Measurements from ENCODE around the gene CCDC192. TPM values are rescaled to one million over a fixed set of nuclear protein-coding genes. Genes with fewer than 3 reads are reported as not detected.

Gene CCDC192
- total RNA-seq, 1 donor from 2014 or later: not detected

DNA sequence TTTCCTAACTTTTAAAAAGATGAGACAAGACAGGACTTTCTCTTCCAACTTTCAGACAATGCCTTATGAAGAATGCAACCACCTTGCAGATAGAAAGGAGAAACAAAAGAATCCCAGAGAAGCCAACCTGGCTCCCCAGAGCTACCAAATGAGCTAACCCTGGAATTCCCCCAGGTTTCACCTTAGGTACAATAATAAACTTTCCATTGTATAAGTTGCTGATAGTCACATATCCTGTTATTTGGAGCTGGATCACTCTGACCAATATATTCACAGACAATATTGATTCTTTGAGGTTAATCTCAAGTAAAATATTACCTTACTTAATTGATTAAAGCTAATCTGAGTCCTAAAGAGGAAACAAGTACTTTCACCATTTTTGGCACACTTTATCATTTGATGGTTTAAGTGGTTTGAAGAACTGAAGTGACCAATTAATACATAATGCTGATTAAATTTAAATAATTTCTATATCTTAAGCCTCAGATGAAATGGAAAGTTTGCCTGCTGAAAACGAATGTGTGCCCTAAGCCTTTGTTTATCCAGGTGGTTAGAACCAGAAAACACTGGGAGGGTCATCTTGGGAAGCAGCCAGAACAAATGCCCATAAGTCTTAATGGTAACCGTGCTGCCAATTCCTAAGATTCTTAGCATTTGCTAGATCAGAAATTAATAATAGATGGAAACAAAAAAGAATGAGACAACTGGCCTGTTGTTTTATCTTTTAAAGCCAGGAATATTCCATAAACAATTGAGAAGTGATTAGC is 220.8 kb downstream of the CCDC192 start:
- TF ChIP-seq CTCF (IDR thresholded peaks at IDR 0.05; ENCODE audit: insufficient read depth, low read length, poor library complexity, severe bottlenecking): no peak
- no peak for DNase-seq (ENCODE audit: low read depth)

DNA sequence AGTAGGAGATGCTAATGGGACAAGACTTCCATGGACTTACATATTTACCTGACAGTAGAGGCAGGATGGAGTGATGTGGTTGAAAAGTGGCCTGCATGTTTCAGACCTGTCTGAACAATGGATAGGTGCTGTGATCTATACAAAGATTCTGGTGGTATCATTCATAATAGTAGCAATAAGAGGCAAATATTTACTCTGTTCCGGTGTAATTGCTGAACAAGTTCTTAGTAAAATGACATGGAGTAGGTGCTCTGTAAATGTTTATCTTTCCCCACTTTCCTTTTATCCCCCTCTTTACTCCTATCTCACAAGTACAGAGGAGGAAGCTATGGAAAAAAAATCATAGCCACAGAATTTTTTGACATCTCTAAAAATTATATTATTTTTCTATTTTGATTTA is 221.4 kb downstream of the CCDC192 start:
- H3K27me3 ChIP-seq (ENCODE audit: control insufficient read depth, insufficient read depth, low read length): no peaks in the 10 kb centered on the region
- no peak for DNase-seq (ENCODE audit: low read depth)
- TF ChIP-seq CTCF (IDR thresholded peaks at IDR 0.05; ENCODE audit: insufficient read depth, low read length, poor library complexity, severe bottlenecking): no peak
- H3K4me3 ChIP-seq (ENCODE audit: low read depth, low read length): no peak overlapping the region
- no peaks in the 10 kb centered on the region for H3K36me3 ChIP-seq (ENCODE audit: control insufficient read depth, insufficient read depth, low read length)

More for the DNA sequence above, 220.8 kb downstream of the CCDC192 start:
- Histone ChIP-seq H3K4me3 (ENCODE audit: low read depth, low read length) (no peak overlapping the region), H3K36me3 (ENCODE audit: control insufficient read depth, insufficient read depth, low read length) (no peaks in the 10 kb centered on the region), H3K27me3 (ENCODE audit: control insufficient read depth, insufficient read depth, low read length) (no peaks in the 10 kb centered on the region)

- DNase-seq (ENCODE audit: low read depth): no peak
- no peak for TF ChIP-seq CTCF (IDR thresholded peaks at IDR 0.05; ENCODE audit: insufficient read depth, low read length, poor library complexity, severe bottlenecking)
- no peaks in the 10 kb centered on the region for H3K36me3 ChIP-seq (ENCODE audit: control insufficient read depth, insufficient read depth, low read length)
- H3K4me3 ChIP-seq (ENCODE audit: low read depth, low read length): no peak overlapping the region
- no peaks in the 10 kb centered on the region for H3K27me3 ChIP-seq (ENCODE audit: control insufficient read depth, insufficient read depth, low read length)
Measured at GRCh38 chr5:127925916-127926315, 222.7 kb downstream of the CCDC192 start.

DNA sequence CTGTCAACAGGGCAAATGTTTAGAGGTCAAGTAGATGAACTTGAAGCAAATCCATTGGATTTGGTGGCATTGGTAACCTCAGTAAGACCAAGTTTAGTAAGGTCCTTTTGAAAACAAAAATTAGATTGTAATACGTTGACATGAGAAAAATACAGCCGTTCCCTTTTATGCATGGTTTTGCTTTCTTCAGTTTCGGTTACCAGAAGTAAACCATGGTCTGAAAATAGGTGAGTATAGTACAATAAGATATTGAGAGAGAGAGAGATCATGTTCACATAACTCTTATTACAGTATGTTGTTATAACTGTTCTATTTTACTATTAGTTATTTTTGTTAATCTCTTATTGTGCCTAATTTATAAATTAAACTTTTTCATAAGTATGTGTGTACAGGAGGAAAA is 223.8 kb downstream of the CCDC192 start:
- DNase-seq (ENCODE audit: low read depth): no peak
- no peaks in the 10 kb centered on the region for H3K36me3 ChIP-seq (ENCODE audit: control insufficient read depth, insufficient read depth, low read length)
- H3K27me3 ChIP-seq (ENCODE audit: control insufficient read depth, insufficient read depth, low read length): no peaks in the 10 kb centered on the region
- no peak overlapping the region for H3K4me3 ChIP-seq (ENCODE audit: low read depth, low read length)
- no peak for TF ChIP-seq CTCF (IDR thresholded peaks at IDR 0.05; ENCODE audit: insufficient read depth, low read length, poor library complexity, severe bottlenecking)

DNA sequence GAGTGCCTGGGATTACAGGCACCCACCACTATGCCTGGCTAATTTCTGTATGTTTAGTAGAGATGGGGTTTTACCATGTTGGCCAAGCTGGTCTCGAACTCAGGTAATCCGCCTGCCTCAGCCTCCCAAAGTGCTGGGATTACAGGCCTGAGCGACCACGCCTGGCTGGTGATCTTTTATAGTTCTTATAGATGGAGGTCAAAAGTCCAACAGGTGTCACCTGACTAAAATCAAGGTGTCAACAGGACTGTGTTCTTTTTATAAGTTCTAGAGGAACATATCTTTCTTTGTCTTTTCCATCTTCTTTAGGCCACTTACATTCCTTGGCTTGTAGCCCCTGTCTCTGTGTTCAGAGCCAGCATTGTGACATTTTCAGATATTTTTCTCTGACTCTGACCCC is 224.9 kb downstream of the CCDC192 start:
- Histone ChIP-seq H3K4me3 (ENCODE audit: low read depth, low read length) (no peak overlapping the region), H3K36me3 (ENCODE audit: control insufficient read depth, insufficient read depth, low read length) (no peaks in the 10 kb centered on the region), H3K27me3 (ENCODE audit: control insufficient read depth, insufficient read depth, low read length) (no peaks in the 10 kb centered on the region)
- TF ChIP-seq CTCF (IDR thresholded peaks at IDR 0.05; ENCODE audit: insufficient read depth, low read length, poor library complexity, severe bottlenecking): no peak
- DNase-seq (ENCODE audit: low read depth): no peak

GRCh38 chr5:127930311-127930710 is 227.1 kb downstream of the CCDC192 start:
- no peak for TF ChIP-seq CTCF (IDR thresholded peaks at IDR 0.05; ENCODE audit: insufficient read depth, low read length, poor library complexity, severe bottlenecking)
- no peaks in the 10 kb centered on the region for H3K36me3 ChIP-seq (ENCODE audit: control insufficient read depth, insufficient read depth, low read length)
- no peak overlapping the region for H3K4me3 ChIP-seq (ENCODE audit: low read depth, low read length)
- H3K27me3 ChIP-seq (ENCODE audit: control insufficient read depth, insufficient read depth, low read length): no peaks in the 10 kb centered on the region
- peak; percentile 67 for DNase-seq (ENCODE audit: low read depth)

All from kidney epithelial cell (primary cell).